Right cardiac atrium (tissue), 5 donors: ENCODE results near the gene RSF1. TPM values are rescaled to one million over a fixed set of nuclear protein-coding genes. Genes with fewer than 3 reads are reported as not detected.

Experiments used
- ATAC-seq, 2 donors: fragments of 200-7000 bp; cut with Tn5 transposase; one replicate each; pipeline versions ENCODE4 v1.8.0 to v1.9.1; 2020; ENCODE audit warnings: moderate library complexity in 2 of 2, mild to moderate bottlenecking in 1 of 2
- DNase-seq, 3 donors: peaks; one replicate each; pipeline ENCODE4 v3.0.0-alpha.2; 2020
- H3K27ac ChIP-seq: one replicate; pipeline ENCODE4 v1.5.1; 2013; ENCODE audit warnings: mild to moderate bottlenecking, low read length, control low read depth, moderate library complexity
- H3K27me3 ChIP-seq: one replicate; pipeline ENCODE4 v1.6.1; 2013; ENCODE audit not compliant: control insufficient read depth, insufficient read depth
- H3K4me1 ChIP-seq: one replicate; pipeline ENCODE4 v1.6.1; 2013; ENCODE audit warnings: low read length; ENCODE audit not compliant: control insufficient read depth, insufficient read depth
- H3K4me3 ChIP-seq: one replicate; pipeline ENCODE4 v1.5.1; 2013; ENCODE audit warnings: low read length, control low read depth
- H3K9me3 ChIP-seq: one replicate; pipeline ENCODE4 v1.6.1; 2013; ENCODE audit warnings: low read length; ENCODE audit not compliant: control insufficient read depth
- WGBS: extraction: QIAGEN DNeasy Blood & Tissue Kit; methylation state at CpG from one replicate; pipeline ENCODE4 v1.1.7; 2013; 5-methylcytosine and 5-hydroxymethylcytosine counted together
- intact Hi-C, 4 donors: fragments of 100-400 bp; cut with DNase I; formaldehyde crosslinking; loops; one replicate each; pipeline versions ENCODE4 v1.11.0 to v1.14.0; 2022 to 2023
- polyA plus RNA-seq: library from polyadenylated mRNA; stranded (reverse); fragments of 200-250 nt; gene quantifications from one replicate; pipeline ENCODE4 v1.2.3, GENCODE V29; 2013
- total RNA-seq, 4 donors: library from RNA; stranded (reverse); fragmentation: NEBNext Ultra II Directional; extraction: Animal tissue kit (Norgen Biotek cat#: 25700); gene quantifications; one replicate each; pipeline ENCODE4 v1.2.1, GENCODE V29; 2021
- donor health status: healthy with polysubstance abuse.
- donor health status: DM: no; HTN: yes; CAD: no.
- donor health status: DM: no; HTN: no; CAD: no.
- donor health status: DM: no; HTN: yes; CAD: no; lungs with severe emphysema.
- donor health status: DM: yes; HTN: yes; CAD: no.

Gene RSF1
- total and polyA plus RNA-seq, 5 donors = 11.0 to 53.1 (median 46.0) TPM

- no peaks in the 10 kb centered on the region for H3K9me3 ChIP-seq
- H3K27me3 ChIP-seq = no peaks in the 10 kb centered on the region
- ATAC-seq = peak; percentile 29 to 68
- no peak overlapping the region for H3K4me3 ChIP-seq
- no peaks in the 10 kb centered on the region for H3K4me1 ChIP-seq
- intact Hi-C loops = no loop called here
- DNase-seq = no peak
- 95% methylated on average over 1 of the region's 1 CpG for WGBS
- H3K27ac ChIP-seq = no peak overlapping the region
These were observed 148.3 kb downstream of the RSF1 start for GRCh38 chr11:77672264-77672663.

GRCh38 chr11:77669848-77670511, 150.5 kb downstream of the RSF1 start:
- ATAC-seq (no peak), DNase-seq (no peak)
- Histone ChIP-seq H3K4me1 (no peaks in the 10 kb centered on the region), H3K27ac (no peak overlapping the region), H3K27me3 (no peaks in the 10 kb centered on the region), H3K4me3 (no peak overlapping the region), H3K9me3 (no peaks in the 10 kb centered on the region)
- intact Hi-C loops = no loop called here
- 96% methylated on average over 2 of the region's 2 CpGs for WGBS

GRCh38 chr11:77668760-77669159, 151.8 kb downstream of the RSF1 start:
- Histone ChIP-seq H3K9me3 (no peaks in the 10 kb centered on the region), H3K27me3 (no peaks in the 10 kb centered on the region), H3K4me3 (no peak overlapping the region), H3K4me1 (no peaks in the 10 kb centered on the region), H3K27ac (no peak overlapping the region)
- 79% methylated on average over 3 of the region's 3 CpGs for WGBS
- intact Hi-C loops = no loop called here
- DNase-seq (no peak), ATAC-seq (no peak)

- Histone ChIP-seq H3K4me3 (no peak overlapping the region), H3K9me3 (no peaks in the 10 kb centered on the region), H3K27me3 (no peaks in the 10 kb centered on the region), H3K27ac (no peak overlapping the region), H3K4me1 (no peaks in the 10 kb centered on the region)
- DNase-seq = no peak
- 83% methylated on average over 7 of the region's 7 CpGs for WGBS
- ATAC-seq = no peak
- intact Hi-C loops = no loop called here
These were observed 155.1 kb downstream of the RSF1 start for GRCh38 chr11:77665240-77665965.

- H3K4me3 ChIP-seq = no peak overlapping the region
- intact Hi-C loops = no loop called here
- 94% methylated on average over 3 of the region's 3 CpGs for WGBS
These were observed 158.9 kb downstream of the RSF1 start for GRCh38 chr11:77661670-77662069.

GRCh38 chr11:77660947-77661346, 159.6 kb downstream of the RSF1 start:
- Histone ChIP-seq H3K27me3 (no peaks in the 10 kb centered on the region), H3K27ac (no peak overlapping the region), H3K9me3 (no peaks in the 10 kb centered on the region), H3K4me1 (no peaks in the 10 kb centered on the region), H3K4me3 (no peak overlapping the region)
- DNase-seq = no peak
- 87% methylated on average over 1 of the region's 1 CpG for WGBS
- ATAC-seq = no peak
- intact Hi-C loops = no loop called here

More at GRCh38 chr11:77661670-77662069, 158.9 kb downstream of the RSF1 start:
- Histone ChIP-seq H3K9me3 (no peaks in the 10 kb centered on the region), H3K27me3 (no peaks in the 10 kb centered on the region), H3K27ac (no peak overlapping the region), H3K4me1 (no peaks in the 10 kb centered on the region)
- ATAC-seq (no peak), DNase-seq (no peak)

GRCh38 chr11:77658213-77659013, 162.1 kb downstream of the RSF1 start:
- WGBS = 71% methylated on average over 4 of the region's 4 CpGs
- intact Hi-C loops = no loop called here
- DNase-seq (no peak), ATAC-seq (no peak)
- Histone ChIP-seq H3K4me1 (no peaks in the 10 kb centered on the region), H3K4me3 (no peak overlapping the region), H3K27ac (no peak overlapping the region), H3K9me3 (no peaks in the 10 kb centered on the region), H3K27me3 (no peaks in the 10 kb centered on the region)

GRCh38 chr11:77656362-77656761, 164.2 kb downstream of the RSF1 start:
- H3K4me3 ChIP-seq = no peak overlapping the region
- WGBS = 89% methylated on average over 7 of the region's 7 CpGs
- no peaks in the 10 kb centered on the region for H3K27me3 ChIP-seq
- ATAC-seq (no peak), DNase-seq (no peak)
- H3K27ac ChIP-seq = no peak overlapping the region
- intact Hi-C loops = no loop called here
- H3K9me3 ChIP-seq = no peaks in the 10 kb centered on the region
- no peaks in the 10 kb centered on the region for H3K4me1 ChIP-seq

GRCh38 chr11:77654770-77655434, 165.6 kb downstream of the RSF1 start:
- ATAC-seq (no peak), DNase-seq (no peak)
- Histone ChIP-seq H3K4me1 (no peaks in the 10 kb centered on the region), H3K9me3 (no peaks in the 10 kb centered on the region), H3K27ac (no peak overlapping the region), H3K27me3 (no peaks in the 10 kb centered on the region), H3K4me3 (no peak overlapping the region)
- intact Hi-C loops = no loop called here
- 82% methylated on average over 4 of the region's 4 CpGs for WGBS

- H3K27ac ChIP-seq = no peak overlapping the region
- no peaks in the 10 kb centered on the region for H3K4me1 ChIP-seq
- no peak for DNase-seq
- no peak overlapping the region for H3K4me3 ChIP-seq
- no peak for ATAC-seq
- H3K27me3 ChIP-seq = no peaks in the 10 kb centered on the region
- intact Hi-C loops = no loop called here
- H3K9me3 ChIP-seq = no peaks in the 10 kb centered on the region
- 79% methylated on average over 3 of the region's 3 CpGs for WGBS
These were observed 170.4 kb downstream of the RSF1 start for GRCh38 chr11:77650123-77650522.
